Liver (tissue), 9 donors: ENCODE measurements around the gene GFRA1. TPM values are rescaled to one million over a fixed set of nuclear protein-coding genes. Genes with fewer than 3 reads are reported as not detected.

ENCODE experiments used
- DNase-seq: peaks from one replicate; pipeline ENCODE4 v3.0.0-alpha.2; 2017; ENCODE audit warnings: low spot score
- H3K27ac ChIP-seq, 2 donors: one replicate each; pipeline ENCODE4 v1.7.0; 2013; ENCODE audit warnings: inconsistent platforms in 2 of 2, low read length in 2 of 2, control low read depth in 1 of 2, low read depth in 1 of 2, mild to moderate bottlenecking in 1 of 2
- H3K27me3 ChIP-seq, 4 donors: one replicate each; pipeline versions ENCODE4 v1.6.1 to v1.7.0; 2013; ENCODE audit warnings: low read length in 3 of 4, inconsistent platforms in 1 of 4, mild to moderate bottlenecking in 1 of 4, moderate library complexity in 1 of 4; ENCODE audit not compliant: control insufficient read depth in 4 of 4, insufficient read depth in 4 of 4
- H3K36me3 ChIP-seq, 4 donors: one replicate each; pipeline versions ENCODE4 v1.6.1 to v1.7.0; 2013; ENCODE audit warnings: low read length in 3 of 4, mild to moderate bottlenecking in 3 of 4, low read depth in 1 of 4, moderate library complexity in 1 of 4; ENCODE audit not compliant: control insufficient read depth in 4 of 4, insufficient read depth in 3 of 4
- H3K4me1 ChIP-seq, 4 donors: one replicate each; pipeline versions ENCODE4 v1.6.1 to v1.7.0; 2013; ENCODE audit warnings: low read length in 3 of 4, mild to moderate bottlenecking in 3 of 4, moderate library complexity in 1 of 4; ENCODE audit not compliant: control insufficient read depth in 4 of 4, insufficient read depth in 4 of 4
- H3K4me3 ChIP-seq, 3 donors: one replicate each; pipeline versions ENCODE4 v1.6.1 to v1.7.0; 2013; ENCODE audit warnings: low read length in 3 of 3, control low read depth in 1 of 3, low read depth in 1 of 3, mild to moderate bottlenecking in 1 of 3
- H3K9ac ChIP-seq, 2 donors: one replicate each; pipeline ENCODE4 v1.7.0; 2013; ENCODE audit warnings: low read length in 2 of 2, mild to moderate bottlenecking in 2 of 2, moderate library complexity in 2 of 2, control low read depth in 1 of 2, low read depth in 1 of 2
- H3K9me3 ChIP-seq, 4 donors: one replicate each; pipeline versions ENCODE4 v1.6.1 to v1.7.0; 2013; ENCODE audit warnings: low read length in 3 of 4; ENCODE audit not compliant: control insufficient read depth in 4 of 4
- EGR1 ChIP-seq, 2 donors: IDR thresholded peaks; 2 replicates each; pipeline ENCODE4 v1.6.1; 2016 to 2018; ENCODE audit warnings: antibody characterized with exemption in 2 of 2, low read depth in 2 of 2
- FOXA1 ChIP-seq: IDR thresholded peaks from 2 replicates; pipeline ENCODE4 v1.6.1; 2016; ENCODE audit warnings: antibody characterized with exemption
- FOXA2 ChIP-seq: IDR thresholded peaks from 2 replicates; pipeline ENCODE4 v1.6.1; 2016; ENCODE audit warnings: antibody characterized with exemption
- GABPA ChIP-seq, 2 donors: IDR thresholded peaks in 1 of 2; conservative IDR thresholded peaks in 1 of 2; 2 replicates each; pipeline ENCODE4 v1.6.1; 2016; ENCODE audit warnings: antibody characterized with exemption in 2 of 2, mild to moderate bottlenecking in 1 of 2, moderate library complexity in 1 of 2
- HNF4A ChIP-seq, 2 donors: conservative IDR thresholded peaks; 2 replicates each; pipeline ENCODE4 v1.6.1; 2016; ENCODE audit warnings: antibody characterized with exemption in 2 of 2, mild to moderate bottlenecking in 2 of 2
- HNF4G ChIP-seq: IDR thresholded peaks from 2 replicates; pipeline ENCODE4 v1.6.1; 2016; ENCODE audit warnings: antibody characterized with exemption
- JUND ChIP-seq, 2 donors: IDR thresholded peaks; 2 replicates each; pipeline ENCODE4 v1.6.1; 2016; ENCODE audit warnings: antibody characterized with exemption in 2 of 2
- NR2F2 ChIP-seq: IDR thresholded peaks from 2 replicates; pipeline ENCODE4 v1.6.1; 2016; ENCODE audit warnings: antibody characterized with exemption
- RAD21 ChIP-seq, 2 donors: IDR thresholded peaks; 2 replicates each; pipeline ENCODE4 v1.6.1; 2016; ENCODE audit warnings: antibody characterized with exemption in 2 of 2, mild to moderate bottlenecking in 2 of 2
- RXRA ChIP-seq, 2 donors: IDR thresholded peaks; 2 replicates each; pipeline ENCODE4 v1.6.1; 2017 to 2018; ENCODE audit warnings: antibody characterized with exemption in 2 of 2, mild to moderate bottlenecking in 1 of 2
- SP1 ChIP-seq: IDR thresholded peaks from 2 replicates; pipeline ENCODE4 v1.6.1; 2018; ENCODE audit warnings: antibody characterized with exemption, mild to moderate bottlenecking
- TAF1 ChIP-seq: conservative IDR thresholded peaks from 2 replicates; pipeline ENCODE4 v1.6.1; 2016; ENCODE audit warnings: antibody characterized with exemption, mild to moderate bottlenecking
- YY1 ChIP-seq: IDR thresholded peaks from 2 replicates; pipeline ENCODE4 v1.6.1; 2016; ENCODE audit warnings: antibody characterized with exemption, mild to moderate bottlenecking
- WGBS: extraction: QIAGEN DNeasy Blood & Tissue Kit; methylation state at CpG from one replicate; pipeline ENCODE4 v1.1.7; 2013; 5-methylcytosine and 5-hydroxymethylcytosine counted together
- polyA plus RNA-seq, 2 donors: library from polyadenylated mRNA; stranded (reverse) in 1 of 2; unstranded in 1 of 2; fragments of 200-250 nt in 1 of 2; fragments of >200 nt in 1 of 2; fragmentation: Nextera tagmentation in 1 of 2; extraction: Ambion mirVana in 1 of 2; gene quantifications; one replicate each; pipeline versions ENCODE4 v1.2.1 to v1.2.3, GENCODE V29; 2013 to 2015
- total RNA-seq, 2 donors: library from RNA; depleted of rRNA; stranded (reverse); fragments of >200 nt; gene quantifications; one replicate each; pipeline ENCODE4 v1.2.3, GENCODE V29; 2014
- TF ChIP-seq, protein P1 (sequence below): IDR thresholded peaks from 2 replicates; pipeline ENCODE4 v1.6.1; 2016; ENCODE audit warnings: antibody characterized with exemption
- TF ChIP-seq, protein P2 (sequence below): IDR thresholded peaks from 2 replicates; pipeline ENCODE4 v1.6.1; 2016; ENCODE audit warnings: antibody characterized with exemption
- TF ChIP-seq, protein P3 (sequence below): fragments of 150-350 bp; IDR thresholded peaks from 2 replicates; pipeline ENCODE4 v1.5.1; 2017; ENCODE audit warnings: improper control_type of control experiment, low read depth, low read length; ENCODE audit not compliant: missing input control
- TF ChIP-seq, protein P4 (sequence below): IDR thresholded peaks from 2 replicates; pipeline ENCODE4 v1.6.1; 2016; ENCODE audit warnings: antibody characterized with exemption
- TF ChIP-seq, protein P5 (sequence below): IDR thresholded peaks from 2 replicates; pipeline ENCODE4 v1.6.1; 2016; ENCODE audit warnings: antibody characterized with exemption, mild to moderate bottlenecking
- donor health status: healthy.
- donor health status: healthy.
- donor health status: healthy.
- donor health status: healthy.
- donor health status: healthy.

GFRA1 gene
- total and polyA plus RNA-seq, 4 donors: 14.2 to 53.6 (median 17.8) TPM

DNA sequence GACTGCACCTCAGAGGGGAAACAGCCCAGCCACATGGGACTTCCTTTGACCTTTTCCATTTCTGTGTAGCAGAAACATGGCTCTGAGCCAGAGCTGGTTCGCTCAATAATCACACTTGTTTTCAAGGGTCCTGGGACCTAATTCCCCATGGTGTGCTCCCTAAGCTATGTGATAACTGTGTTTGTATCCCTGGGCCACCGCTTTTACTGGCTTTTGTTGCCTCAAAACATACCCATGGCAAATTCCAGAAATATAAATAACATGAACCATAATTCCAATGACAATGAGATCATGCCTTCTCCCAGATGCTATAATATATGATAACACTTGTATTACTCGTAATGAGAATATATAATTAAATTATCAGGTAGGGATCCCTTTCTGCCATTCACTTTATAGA, 196.4 kb downstream of the GFRA1 start:
- WGBS: 87% methylated on average over 3 of the region's 3 CpGs
- TF ChIP-seq EGR1 (IDR thresholded peaks at IDR 0.05; ENCODE audit: low read depth in 2 of 2): no peak
- no peak for TF ChIP-seq FOXA2
- TF ChIP-seq, protein P1, sequence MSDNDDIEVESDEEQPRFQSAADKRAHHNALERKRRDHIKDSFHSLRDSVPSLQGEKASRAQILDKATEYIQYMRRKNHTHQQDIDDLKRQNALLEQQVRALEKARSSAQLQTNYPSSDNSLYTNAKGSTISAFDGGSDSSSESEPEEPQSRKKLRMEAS: no peak
- TF ChIP-seq TAF1: no peak
- TF ChIP-seq RAD21 (IDR thresholded peaks at IDR 0.05): no peak
- TF ChIP-seq NR2F2: no peak
- TF ChIP-seq HNF4G: no peak
- TF ChIP-seq JUND (IDR thresholded peaks at IDR 0.05): no peak
- TF ChIP-seq SP1: no peak
- TF ChIP-seq, protein P2, sequence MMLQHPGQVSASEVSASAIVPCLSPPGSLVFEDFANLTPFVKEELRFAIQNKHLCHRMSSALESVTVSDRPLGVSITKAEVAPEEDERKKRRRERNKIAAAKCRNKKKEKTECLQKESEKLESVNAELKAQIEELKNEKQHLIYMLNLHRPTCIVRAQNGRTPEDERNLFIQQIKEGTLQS: no peak
- TF ChIP-seq, protein P3, sequence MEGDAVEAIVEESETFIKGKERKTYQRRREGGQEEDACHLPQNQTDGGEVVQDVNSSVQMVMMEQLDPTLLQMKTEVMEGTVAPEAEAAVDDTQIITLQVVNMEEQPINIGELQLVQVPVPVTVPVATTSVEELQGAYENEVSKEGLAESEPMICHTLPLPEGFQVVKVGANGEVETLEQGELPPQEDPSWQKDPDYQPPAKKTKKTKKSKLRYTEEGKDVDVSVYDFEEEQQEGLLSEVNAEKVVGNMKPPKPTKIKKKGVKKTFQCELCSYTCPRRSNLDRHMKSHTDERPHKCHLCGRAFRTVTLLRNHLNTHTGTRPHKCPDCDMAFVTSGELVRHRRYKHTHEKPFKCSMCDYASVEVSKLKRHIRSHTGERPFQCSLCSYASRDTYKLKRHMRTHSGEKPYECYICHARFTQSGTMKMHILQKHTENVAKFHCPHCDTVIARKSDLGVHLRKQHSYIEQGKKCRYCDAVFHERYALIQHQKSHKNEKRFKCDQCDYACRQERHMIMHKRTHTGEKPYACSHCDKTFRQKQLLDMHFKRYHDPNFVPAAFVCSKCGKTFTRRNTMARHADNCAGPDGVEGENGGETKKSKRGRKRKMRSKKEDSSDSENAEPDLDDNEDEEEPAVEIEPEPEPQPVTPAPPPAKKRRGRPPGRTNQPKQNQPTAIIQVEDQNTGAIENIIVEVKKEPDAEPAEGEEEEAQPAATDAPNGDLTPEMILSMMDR: no peak
- TF ChIP-seq RXRA (IDR thresholded peaks at IDR 0.05): no peak
- Histone ChIP-seq H3K4me1 (peaks cover 0 to 9% (median 4%) of the 10 kb centered on the region in 4 donors), H3K9me3 (no peaks in the 10 kb centered on the region), H3K4me3 (no peak overlapping the region), H3K27ac (no peak overlapping the region), H3K27me3 (no peaks in the 10 kb centered on the region), H3K9ac (no peak overlapping the region), H3K36me3 (peaks cover 0 to 4% (median 2%) of the 10 kb centered on the region in 4 donors)
- no peak for DNase-seq

DNA sequence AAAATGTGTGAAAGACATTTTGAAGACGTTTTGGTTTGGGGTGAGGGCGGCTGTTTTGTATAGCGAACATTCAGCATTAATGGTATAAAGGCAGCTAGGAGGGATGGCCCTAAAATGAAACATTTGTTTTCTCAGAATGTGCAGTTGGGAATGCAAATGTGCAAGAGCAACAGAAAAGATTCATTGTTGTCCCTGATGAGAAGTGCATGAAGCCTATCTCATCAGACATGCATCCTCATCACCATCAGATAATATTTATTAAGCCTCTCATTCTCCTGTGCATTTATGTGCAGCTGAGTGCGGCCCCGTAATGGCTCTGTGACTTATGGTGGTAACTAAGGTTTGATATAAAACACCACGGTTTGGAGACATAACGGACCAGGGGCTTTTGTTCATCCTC, 199.5 kb downstream of the GFRA1 start:
- H3K36me3 ChIP-seq: peaks cover 0 to 4% (median under 1%) of the 10 kb centered on the region in 4 donors
- TF ChIP-seq, protein P1: no peak
- no peak for TF ChIP-seq HNF4G
- TF ChIP-seq RXRA (IDR thresholded peaks at IDR 0.05): no peak
- TF ChIP-seq SP1: no peak
- TF ChIP-seq HNF4A (conservative IDR thresholded peaks at IDR 0.05): no peak
- no peak for TF ChIP-seq GABPA (IDR thresholded peaks at IDR 0.05 in 1 of 2, conservative IDR thresholded peaks at IDR 0.05 in 1 of 2)
- no peak for TF ChIP-seq JUND (IDR thresholded peaks at IDR 0.05)
- no peak for TF ChIP-seq FOXA1
- no peak for TF ChIP-seq NR2F2
- TF ChIP-seq RAD21 (IDR thresholded peaks at IDR 0.05): no peak
- no peak for TF ChIP-seq TAF1
- TF ChIP-seq, protein P2: no peak
- TF ChIP-seq, protein P4, sequence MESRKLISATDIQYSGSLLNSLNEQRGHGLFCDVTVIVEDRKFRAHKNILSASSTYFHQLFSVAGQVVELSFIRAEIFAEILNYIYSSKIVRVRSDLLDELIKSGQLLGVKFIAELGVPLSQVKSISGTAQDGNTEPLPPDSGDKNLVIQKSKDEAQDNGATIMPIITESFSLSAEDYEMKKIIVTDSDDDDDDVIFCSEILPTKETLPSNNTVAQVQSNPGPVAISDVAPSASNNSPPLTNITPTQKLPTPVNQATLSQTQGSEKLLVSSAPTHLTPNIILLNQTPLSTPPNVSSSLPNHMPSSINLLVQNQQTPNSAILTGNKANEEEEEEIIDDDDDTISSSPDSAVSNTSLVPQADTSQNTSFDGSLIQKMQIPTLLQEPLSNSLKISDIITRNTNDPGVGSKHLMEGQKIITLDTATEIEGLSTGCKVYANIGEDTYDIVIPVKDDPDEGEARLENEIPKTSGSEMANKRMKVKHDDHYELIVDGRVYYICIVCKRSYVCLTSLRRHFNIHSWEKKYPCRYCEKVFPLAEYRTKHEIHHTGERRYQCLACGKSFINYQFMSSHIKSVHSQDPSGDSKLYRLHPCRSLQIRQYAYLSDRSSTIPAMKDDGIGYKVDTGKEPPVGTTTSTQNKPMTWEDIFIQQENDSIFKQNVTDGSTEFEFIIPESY: no peak
- no peak for TF ChIP-seq FOXA2
- TF ChIP-seq, protein P3: no peak
- no peak for TF ChIP-seq EGR1 (IDR thresholded peaks at IDR 0.05; ENCODE audit: low read depth in 2 of 2)
- TF ChIP-seq, protein P5, sequence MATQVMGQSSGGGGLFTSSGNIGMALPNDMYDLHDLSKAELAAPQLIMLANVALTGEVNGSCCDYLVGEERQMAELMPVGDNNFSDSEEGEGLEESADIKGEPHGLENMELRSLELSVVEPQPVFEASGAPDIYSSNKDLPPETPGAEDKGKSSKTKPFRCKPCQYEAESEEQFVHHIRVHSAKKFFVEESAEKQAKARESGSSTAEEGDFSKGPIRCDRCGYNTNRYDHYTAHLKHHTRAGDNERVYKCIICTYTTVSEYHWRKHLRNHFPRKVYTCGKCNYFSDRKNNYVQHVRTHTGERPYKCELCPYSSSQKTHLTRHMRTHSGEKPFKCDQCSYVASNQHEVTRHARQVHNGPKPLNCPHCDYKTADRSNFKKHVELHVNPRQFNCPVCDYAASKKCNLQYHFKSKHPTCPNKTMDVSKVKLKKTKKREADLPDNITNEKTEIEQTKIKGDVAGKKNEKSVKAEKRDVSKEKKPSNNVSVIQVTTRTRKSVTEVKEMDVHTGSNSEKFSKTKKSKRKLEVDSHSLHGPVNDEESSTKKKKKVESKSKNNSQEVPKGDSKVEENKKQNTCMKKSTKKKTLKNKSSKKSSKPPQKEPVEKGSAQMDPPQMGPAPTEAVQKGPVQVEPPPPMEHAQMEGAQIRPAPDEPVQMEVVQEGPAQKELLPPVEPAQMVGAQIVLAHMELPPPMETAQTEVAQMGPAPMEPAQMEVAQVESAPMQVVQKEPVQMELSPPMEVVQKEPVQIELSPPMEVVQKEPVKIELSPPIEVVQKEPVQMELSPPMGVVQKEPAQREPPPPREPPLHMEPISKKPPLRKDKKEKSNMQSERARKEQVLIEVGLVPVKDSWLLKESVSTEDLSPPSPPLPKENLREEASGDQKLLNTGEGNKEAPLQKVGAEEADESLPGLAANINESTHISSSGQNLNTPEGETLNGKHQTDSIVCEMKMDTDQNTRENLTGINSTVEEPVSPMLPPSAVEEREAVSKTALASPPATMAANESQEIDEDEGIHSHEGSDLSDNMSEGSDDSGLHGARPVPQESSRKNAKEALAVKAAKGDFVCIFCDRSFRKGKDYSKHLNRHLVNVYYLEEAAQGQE: no peak
- no peak for TF ChIP-seq YY1

More for the DNA sequence above, 199.5 kb downstream of the GFRA1 start:
- no peaks in the 10 kb centered on the region for H3K27me3 ChIP-seq
- H3K4me3 ChIP-seq: no peak overlapping the region
- H3K9ac ChIP-seq: no peak overlapping the region
- H3K27ac ChIP-seq: no peak overlapping the region
- 91% methylated on average over 7 of the region's 7 CpGs for WGBS
- no peaks in the 10 kb centered on the region for H3K9me3 ChIP-seq
- no peak for DNase-seq
- H3K4me1 ChIP-seq: peaks cover 6 to 13% (median 8%) of the 10 kb centered on the region in 4 donors
